Panc1 (cell line): ENCODE data around the gene SLC16A3.

Experiments used
- CTCF ChIP-seq: fragments of 450-650 bp; IDR thresholded peaks from 2 replicates; pipeline ENCODE4 v1.5.1; 2017; ENCODE audit warnings: mild to moderate bottlenecking
- POLR2AphosphoS5 ChIP-seq: IDR thresholded peaks from 2 replicates; pipeline ENCODE4 v1.6.1; 2012; ENCODE audit warnings: mild to moderate bottlenecking, low read depth, low read length, moderate library complexity
- REST ChIP-seq, 2 experiments: IDR thresholded peaks; 2 replicates each; pipeline ENCODE4 v1.6.1; 2011 to 2012; ENCODE audit warnings: low read depth in 2 of 2, control low read depth in 1 of 2, low read length in 1 of 2, mild to moderate bottlenecking in 1 of 2, moderate library complexity in 1 of 2; ENCODE audit not compliant: insufficient read depth in 1 of 2

- TF ChIP-seq CTCF, result no peak
- no peak for TF ChIP-seq POLR2AphosphoS5
- TF ChIP-seq REST (IDR thresholded peaks at IDR 0.05; ENCODE audit: insufficient read depth in 1 of 2, low read depth in 2 of 2, low read length in 1 of 2), result no peak
These were observed 4.2 kb upstream of the SLC16A3 start for GRCh38 chr17:82224666-82225065.
